ENCODE data around the gene ZNF491.
"Not testable (repeated sequence)": the region's sequence is repeated elsewhere in the genome, so short reads cannot be mapped to it uniquely, and the experiment has no call there.

ZNF491 gene

DNA sequence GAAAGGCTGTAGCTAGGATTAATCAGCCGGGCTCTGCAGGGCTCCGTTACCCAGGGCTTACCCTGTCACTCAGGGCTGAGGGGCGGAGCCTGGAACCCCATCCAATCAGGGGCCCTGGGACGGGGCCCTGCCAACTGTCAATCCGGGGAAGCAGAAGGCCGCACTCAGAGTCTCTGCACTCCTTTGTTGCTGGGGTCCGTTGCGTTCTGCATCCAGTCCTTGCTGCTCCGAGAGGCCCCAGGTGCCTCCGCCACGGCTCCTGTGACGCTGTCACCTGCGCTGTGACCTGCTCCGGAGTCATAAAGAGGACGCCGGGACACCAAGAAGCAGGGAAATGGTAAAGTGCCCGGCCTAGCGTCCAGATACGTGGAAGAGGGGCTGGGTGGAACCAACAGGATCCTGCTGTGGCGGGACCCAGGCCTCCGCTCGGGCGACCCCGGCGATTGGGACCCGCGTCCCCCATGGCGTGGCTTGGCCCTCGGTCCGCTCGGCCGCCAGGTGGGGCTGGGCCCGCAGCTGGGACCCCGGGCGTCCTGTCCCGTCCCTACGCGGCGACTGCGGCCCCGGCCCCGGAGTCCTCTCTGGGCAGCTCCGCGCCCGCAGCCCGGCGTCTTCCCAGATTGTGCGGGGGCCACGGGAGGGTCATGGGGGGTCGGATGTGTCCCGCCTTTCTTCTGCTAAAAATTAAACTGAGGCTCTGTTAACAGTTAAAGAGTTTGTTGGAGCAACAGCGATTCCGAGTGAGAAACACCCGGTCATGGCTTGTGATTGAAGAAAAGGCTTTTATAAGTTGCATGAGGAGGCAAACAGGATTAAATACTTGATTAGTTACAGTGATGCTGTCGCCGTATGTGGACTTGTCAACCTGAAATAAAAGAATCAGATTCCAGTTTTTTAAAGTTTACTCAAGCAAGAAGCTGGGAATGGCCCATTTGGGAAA is at the start of gene ZNF491:
Gene ZNF491 (plus strand): TSS at position 133 of the 940 bp plus-strand sequence. CDS start 7,431 bp downstream, outside the sequence.
- no peak for DNase-seq

DNA sequence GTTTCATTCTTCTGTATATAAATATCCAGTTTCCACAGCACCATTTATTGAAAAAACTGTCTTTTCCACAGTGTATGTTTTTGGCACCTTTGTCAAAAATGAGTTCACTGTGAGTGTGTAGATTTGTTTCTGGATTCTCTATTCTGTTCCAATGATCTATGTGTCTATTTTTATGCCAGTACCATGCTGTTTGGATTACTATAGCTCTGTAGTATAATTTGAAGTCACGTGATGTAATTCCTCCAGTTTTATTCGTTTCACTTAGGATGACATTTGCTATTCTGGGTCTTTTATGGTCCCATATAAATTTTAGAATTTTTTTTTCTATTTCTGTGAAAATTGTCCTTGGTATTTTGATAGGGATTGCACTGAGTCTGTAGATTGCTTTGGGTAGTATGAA is 48.6 kb upstream of the ZNF491 start:
- no peak for DNase-seq

DNA sequence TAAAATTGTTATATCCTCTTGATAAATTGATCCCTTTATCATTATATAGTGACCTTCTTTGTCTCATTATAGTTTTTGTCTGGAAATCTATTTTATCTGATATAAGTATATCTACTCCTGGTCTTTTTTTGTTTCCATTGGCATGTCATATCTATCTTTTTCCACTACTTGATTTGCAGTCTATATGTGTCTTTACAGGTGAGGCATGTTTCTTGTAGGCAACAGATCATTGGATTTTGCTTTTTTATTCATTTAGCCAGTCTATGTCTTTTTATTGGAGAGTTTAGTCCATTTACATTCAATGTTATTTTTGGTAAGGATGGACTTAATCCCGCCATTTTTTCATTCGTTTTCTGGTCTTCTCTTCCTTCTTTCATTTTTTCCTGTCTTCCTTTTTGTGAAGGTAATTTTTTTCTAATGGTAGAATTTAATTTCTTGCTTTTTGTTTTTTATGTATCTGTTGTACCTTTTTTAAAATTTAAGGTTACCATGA is 46.0 kb upstream of the ZNF491 start:
- no peak for DNase-seq

DNA sequence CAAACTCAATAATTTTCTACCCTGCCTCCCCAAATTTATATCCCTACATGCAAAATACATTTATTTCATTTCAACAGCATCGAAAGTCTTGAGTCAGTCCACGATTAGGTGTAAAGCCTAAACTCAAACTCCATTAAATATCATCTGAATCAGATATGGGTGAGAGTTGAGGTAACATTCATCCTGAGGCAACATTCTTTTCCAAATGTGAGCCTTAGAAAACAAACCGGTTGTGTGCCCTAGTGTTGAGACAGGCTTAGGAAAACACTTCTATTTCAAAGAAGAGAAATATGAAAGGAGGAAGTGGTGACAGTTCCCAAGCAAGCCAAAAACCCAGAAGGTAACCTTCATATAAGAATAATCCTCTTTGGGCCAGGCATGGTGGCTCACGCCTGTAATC is 43.7 kb upstream of the ZNF491 start:
- no peak for DNase-seq

DNA sequence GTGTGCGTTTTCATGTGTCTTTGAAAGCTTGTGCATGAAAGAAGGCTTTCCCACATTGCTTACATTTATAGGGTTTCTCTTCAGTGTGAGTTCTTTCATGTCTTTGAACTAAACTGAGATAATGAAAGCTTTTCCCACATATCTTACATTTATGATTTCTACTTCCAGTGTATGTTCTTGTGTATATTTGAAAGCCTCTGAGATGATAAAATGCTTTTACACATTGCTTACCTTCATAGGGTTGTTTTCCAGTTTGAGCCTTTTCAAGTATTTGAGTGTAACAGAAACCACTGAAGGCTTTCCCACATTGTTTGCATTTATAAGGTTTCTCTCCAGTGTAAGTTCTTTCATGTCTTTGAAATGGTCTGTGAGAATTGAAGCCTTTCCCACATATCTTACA is 41.4 kb upstream of the ZNF491 start:
- DNase-seq: no peak

DNA sequence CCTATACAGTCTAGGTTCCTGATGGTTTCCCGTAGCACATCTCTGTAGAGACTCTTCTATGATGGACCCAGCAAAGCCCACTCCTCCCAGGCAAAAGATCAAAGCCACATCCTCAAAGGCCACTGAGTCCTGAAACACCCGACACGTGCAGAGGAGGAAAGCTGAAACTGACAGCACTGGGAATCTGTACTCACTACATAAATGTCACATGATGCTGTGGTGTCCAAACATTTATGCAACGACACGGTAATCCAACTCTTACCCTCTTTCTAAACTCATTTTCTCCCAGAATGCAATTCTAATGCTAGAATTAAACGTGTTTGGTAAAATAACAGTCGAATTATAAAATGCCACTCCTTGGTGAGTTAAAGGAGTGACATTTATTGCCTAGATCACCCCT is 38.5 kb upstream of the ZNF491 start:
- DNase-seq: no peak

DNA sequence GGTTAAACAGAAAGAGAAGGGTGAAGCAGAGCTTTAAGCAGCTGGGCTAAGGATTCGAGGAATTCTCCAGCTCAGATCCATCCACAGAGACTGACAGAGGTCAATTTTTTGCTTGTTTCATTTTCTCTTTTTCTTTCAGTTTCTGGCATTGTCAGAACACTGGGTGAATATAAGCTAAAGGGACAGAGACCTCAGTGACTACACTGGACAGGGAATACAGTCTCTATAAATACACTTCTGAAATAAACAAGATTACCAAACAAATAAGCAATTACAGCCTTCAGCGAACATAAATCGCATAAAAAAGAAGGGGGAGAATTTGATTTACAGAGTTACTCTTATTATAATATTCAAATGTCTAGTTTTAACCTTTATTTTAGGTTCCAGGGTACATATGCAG is 35.2 kb upstream of the ZNF491 start:
- no peak for DNase-seq

DNA sequence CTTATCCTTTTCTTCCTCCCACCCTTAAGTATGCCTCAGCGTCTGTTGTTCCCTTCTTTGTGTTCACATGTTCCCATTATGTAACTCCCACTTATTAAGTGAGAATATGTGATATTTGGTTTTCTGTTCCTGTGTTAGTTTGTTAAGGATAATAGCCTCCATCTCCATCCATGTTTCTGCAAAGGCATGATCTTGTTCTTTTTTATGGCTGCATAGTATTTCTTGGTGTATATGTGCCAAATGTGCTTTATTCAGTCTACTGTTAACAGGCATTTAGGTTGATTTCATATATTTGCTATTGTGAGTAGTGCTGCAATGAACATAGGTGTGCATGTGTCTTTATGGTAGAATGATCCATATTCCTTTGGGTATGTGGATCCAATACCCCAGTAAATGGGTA is 34.7 kb upstream of the ZNF491 start:
- DNase-seq: no peak

DNA sequence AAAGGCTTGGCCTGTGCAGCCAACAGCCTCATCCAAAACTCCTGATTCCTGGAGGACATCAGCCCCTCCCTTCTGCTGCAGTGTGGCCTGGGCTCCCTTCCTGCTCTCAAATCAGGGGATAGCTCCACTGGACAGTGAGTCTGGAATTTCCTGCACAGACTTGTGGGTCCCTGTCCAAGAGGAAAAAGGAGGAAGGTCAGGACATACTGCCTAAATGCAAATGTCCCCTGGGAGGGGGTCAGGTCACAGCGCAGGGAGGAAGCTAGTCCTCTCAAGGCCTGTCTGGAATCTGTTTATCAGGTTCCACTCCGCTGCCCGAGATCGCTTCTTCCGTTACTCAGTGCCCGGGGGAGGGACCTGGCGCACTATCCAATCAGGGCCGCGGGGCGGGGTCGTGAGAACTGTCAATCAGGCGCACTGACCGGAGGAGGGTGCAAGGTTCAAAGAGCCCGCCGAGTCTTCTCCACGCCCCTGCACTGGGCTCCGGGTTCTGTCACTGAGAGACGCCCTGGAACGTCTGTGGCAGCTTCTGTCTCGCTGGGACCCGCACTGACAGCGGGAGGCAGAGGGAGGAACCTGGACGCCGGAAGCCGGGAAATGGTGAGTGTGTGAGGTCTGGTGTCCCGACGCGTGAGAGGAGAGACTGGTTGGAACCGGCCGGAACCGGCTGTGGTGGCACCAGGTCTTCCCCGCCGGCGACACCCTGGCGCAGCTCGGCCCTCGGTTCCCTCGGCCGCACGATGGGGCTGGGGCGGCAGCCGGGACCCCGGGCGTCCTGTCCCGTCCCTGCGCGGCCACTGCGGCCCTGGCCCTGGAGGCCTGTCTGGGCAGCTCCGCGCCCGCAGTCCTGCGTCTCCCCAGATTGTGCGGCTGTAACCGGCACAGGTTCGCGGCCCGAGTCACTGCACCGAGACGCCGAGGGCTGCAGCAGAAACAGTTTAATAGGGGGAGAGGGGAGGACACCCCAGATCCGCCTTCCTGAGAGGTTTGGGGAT is 31.4 kb upstream of the ZNF491 start, which contains the start of gene ZNF441:
Gene ZNF441 (plus strand): TSS at position 404 of the 995 bp plus-strand sequence. CDS start 194 bp downstream, at position 598.
- DNase-seq: peak; percentile 78

DNA sequence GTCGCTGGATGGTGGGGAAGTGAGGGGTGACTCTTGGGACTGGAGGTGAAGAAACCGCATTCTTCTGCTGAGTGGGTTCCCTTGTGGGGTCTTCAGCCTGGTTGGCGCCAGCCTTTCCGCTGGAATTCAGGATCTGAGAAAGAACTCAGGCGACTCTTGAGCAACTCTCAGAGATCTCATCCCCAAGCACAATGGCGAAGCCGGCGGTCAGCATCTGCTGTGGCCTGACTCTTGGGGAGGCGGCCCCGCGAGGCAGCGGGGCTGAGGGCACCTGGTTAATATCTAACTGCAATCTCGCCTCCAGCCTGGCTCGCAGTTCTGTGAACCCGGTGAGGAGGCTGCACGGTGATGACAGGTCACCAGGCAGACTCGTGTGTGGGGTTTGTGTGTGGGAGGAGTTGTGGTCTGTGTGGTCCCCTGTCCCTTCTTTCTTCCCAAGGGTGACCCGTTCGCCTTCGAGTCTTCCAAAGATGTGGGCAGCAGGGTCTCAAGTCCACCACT is 30.6 kb upstream of the ZNF491 start:
- no peak for DNase-seq

DNA sequence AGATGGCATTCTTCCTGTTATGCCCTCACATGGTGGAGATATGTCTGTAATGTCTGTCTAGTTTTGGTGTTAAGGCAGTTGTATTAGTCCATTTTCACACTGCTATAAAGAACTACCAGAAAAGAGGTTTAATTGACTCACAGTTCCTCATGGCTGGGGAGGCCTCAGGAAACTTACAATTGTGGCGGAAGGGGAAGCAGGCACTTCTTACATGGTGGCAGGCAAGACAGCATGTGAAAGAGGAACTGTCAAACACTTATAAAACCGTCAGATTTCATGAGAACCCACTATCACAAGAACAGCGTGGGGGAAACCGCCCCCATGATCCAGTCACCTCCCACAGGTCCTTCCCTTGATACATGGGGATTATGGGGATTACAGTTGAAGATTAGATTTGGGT is 28.3 kb upstream of the ZNF491 start:
- DNase-seq: no peak

DNA sequence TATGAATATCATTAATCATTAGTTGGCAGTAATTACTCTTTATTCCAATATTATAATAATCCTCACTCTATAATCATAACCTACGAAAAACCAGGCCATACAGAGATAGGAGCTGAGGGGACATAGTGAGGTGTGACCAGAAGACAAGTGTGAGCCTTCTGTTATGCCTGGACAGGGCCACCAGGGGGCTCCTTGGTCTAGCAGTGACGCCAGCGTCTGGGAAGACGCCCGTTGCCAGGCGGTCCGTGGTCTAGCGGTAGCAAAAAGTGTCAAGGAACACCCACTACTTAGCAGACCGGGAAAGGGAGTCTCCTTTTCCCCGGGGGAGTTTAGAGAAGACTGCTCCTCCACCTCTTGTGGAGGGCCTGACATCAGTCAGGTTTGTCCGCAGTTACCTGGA is 26.8 kb upstream of the ZNF491 start:
- DNase-seq: not testable (repeated sequence)

DNA sequence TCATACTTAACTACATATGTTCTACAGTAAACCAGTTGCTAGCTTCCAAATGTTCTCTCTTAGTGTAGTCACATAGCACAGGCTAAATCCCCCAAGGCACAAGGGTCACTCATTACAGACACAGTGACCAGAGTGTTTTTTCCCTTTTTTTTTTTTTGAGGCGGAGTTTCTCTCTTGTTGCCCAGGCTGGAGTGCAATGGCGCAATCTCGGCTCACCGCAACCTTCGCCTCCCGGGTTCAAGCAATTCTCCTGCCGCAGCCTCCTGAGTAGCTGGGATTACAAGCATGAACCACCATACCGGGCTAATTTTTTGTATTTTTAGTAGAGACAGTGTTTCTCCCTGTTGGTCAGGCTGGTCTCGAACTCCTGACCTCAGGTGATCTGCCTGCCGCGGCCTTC is 21.7 kb upstream of the ZNF491 start:
- not testable (repeated sequence) for DNase-seq

DNA sequence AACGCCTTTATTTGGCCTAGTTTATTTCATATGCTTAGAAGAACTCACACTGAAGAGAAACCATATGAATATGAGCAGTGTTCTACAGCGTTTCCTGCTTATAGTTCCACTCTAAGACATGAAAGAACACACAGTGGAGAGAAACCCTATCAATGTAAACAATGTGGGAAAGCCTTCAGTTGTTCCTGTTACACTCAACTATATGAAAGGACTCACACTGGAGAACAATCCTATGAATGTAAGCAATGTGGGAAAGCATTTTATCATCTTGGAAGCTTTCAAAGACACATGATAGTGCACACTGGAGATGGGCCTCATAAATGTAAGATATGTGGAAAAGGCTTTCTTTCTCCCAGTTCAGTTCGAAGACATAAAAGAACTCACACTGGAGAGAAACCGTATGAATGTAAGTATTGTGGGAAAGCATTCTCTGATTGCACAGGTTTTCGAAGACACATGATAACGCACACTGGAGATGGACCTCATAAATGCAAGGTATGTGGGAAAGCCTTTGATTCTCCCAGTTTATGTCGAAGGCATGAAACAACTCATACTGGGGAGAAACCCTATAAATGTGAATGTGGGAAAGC is 17.8 kb upstream of the ZNF491 start:
- DNase-seq: no peak

DNA sequence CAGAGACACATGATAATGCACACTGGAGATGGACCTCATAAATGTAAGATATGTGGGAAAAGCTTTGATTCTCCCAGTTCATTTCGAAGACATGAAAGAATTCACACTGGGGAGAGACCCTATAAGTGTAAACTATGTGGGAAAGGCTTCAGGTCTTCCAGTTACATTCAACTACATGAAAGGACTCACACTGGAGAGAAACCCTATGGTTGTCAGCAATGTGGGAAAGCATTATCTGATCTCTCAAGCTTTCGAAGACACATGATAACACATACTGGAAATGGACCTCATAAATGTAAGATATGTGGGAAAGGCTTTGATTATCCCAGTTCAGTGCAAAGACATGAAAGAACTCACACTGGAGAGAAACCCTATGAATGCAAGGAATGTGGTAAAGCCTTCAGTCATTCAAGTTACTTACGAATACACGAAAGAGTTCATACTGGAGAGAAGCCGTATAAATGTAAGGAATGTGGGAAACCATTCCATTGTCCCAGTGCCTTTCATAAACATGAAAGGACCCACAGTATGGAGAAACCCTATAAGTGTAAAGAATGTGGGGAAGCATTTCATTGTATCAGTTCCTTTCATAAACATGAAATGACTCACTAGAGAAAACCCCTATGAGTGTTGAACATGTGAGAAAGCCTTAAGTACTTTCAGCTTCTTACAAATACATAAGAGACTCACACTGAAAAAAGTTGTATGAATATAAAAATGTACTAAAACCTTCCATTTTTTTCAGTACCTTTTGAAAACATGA is 16.8 kb upstream of the ZNF491 start:
- no peak for DNase-seq

DNA sequence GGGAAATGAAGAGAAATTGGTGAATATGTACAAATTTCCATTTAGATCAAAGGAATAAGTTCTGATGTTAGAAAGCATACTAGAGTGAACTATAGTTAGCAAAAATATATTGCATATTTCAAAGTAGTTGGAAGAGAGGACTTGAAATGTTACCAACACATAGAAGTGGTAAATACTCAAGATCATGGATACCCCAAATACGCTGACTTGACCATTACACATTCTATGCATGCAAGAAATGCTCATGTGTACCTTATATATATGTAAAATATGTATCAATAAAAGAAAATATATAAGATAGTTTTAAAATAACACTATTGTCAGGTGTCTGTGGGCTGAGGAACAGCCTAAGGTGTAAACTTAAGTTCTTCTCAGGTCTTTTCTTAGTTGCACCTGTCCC is 14.6 kb upstream of the ZNF491 start:
- no peak for DNase-seq

DNA sequence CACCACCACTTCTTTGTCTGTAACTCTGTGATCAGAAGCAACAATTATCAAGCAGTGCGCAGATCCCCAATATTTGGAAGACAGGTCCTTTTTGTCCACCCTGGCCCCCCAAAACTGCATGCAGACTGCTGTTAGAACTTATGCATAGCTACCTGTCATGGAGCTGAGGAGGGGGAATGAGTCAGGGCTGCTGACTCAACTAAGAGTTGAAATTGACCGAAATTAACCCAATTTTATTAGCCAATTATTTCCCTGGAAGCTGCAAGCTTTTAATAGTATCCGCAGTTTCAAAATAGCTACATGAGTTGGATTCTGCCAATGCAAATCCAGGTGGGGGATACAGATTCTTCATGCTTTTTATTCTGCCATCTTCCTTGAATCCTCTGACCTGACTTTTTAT is 14.0 kb upstream of the ZNF491 start:
- DNase-seq: no peak

DNA sequence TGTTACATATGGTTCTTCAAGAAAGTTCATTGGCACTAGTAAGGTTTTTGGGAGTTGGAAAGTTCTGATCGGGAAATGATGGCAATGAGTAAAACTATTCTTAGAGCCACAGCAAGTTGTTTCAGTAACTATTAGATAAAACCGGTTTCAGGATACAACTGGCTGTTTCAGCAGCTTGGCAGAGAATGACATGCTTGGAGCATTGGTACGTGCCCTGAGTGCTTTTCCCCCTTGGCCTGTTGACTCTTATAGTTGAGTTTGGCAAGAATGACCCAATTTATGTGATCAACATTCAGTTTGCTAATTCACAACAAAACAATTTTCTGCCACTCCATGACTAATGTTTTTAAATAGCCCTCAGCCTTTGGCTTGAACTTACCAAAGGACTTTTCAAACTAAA is 10.8 kb upstream of the ZNF491 start:
- DNase-seq: no peak

DNA sequence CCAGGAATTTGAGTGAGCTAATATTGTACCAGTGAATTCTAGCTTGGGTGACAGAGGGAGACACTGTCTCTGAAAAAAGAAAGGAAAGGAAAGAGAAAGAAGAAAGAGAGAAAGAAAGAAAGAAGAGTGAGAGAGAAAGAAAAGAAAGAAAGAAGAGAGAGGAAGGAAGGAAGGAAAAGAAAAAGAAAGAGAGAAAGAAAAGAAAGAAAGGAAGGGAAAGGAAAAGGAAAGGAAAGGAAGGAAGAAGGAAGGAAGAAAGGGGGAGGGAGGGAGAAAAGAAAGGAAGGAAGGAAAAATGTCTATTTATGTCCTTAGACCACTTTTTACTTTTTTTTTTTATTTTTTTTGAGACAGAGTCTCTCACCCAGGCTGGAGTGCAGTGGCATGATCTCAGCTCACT is 5.4 kb upstream of the ZNF491 start:
- DNase-seq: no peak

DNA sequence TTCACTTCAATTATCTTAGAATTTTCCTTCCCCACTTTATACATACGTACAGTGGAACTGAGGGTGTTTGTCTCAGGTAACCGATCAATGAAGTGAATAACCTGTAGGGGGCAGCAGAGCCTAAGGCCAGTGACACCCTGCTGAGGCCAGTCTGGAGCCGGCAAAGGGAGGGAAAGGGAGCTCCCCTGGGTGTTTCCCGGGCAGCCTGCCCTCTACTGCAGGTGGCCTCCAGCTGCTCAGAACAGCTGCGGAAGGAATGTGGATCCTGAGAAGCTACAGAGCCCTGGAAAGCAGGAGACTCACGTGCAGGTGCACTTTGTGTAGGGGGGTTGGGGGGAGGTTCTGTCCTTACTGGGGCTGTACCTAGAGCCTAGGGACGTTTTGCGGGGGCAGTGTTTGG is 832 bp upstream of the ZNF491 start:
- DNase-seq: peak; percentile 26

DNA sequence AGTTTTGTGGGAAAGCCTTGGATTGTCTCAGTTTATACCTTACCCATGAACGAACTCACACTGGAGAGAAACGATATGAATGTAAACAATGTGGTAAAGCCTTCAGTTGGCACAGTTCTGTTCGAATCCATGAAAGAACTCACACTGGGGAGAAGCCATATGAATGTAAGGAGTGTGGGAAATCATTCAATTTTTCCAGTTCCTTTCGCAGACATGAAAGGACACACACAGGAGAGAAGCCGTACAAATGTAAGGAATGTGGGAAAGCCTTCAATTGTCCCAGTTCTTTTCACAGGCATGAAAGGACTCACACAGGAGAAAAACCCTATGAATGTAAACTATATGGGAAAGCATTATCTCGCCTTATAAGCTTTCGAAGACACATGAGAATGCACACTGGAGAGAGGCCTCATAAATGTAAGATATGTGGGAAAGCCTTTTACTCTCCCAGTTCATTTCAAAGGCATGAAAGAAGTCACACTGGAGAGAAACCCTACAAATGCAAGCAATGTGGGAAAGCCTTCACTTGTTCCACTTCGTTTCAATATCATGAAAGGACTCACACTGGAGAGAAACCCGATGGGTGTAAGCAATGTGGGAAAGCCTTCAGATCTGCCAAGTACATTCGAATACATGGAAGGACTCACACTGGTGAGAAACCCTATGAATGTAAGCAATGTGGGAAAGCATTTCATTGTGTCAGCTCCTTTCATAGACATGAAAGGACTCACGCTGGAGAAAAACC is 8.2 kb downstream of the ZNF491 start:
- DNase-seq: no peak

All from NK-92 treated with Interleukin-12 subunit alpha and Interleukin-12 subunit beta, amount 100 ng/mL, for 24 hours (cell line).